HepG2 (cell line): Measurements from ENCODE around the gene HERC5. TPM values are rescaled to one million over a fixed set of nuclear protein-coding genes. Genes with fewer than 3 reads are reported as not detected.
A peak's percentile ranks its signal among the peaks of the same experiment; 100 is the strongest.

Source experiments
- ADNP ChIP-seq: sonication (generic); formaldehyde crosslinking; IDR thresholded peaks from 2 replicates; pipeline ENCODE4 v1.4.0; 2020; ENCODE audit warnings: missing genetic modification reagents
- GTF3A ChIP-seq: sonication (generic); formaldehyde crosslinking; conservative IDR thresholded peaks from 2 replicates; pipeline ENCODE4 v1.4.0; 2020; ENCODE audit warnings: mild to moderate bottlenecking, missing genetic modification reagents
- HMG20A ChIP-seq: IDR thresholded peaks from 2 replicates; pipeline ENCODE4 v1.6.1; 2016; ENCODE audit warnings: borderline replicate concordance
- MTF1 ChIP-seq: sonication (generic); formaldehyde crosslinking; IDR thresholded peaks from 2 replicates; pipeline ENCODE4 v1.5.0; 2020; ENCODE audit warnings: missing genetic modification reagents
- NAIF1 ChIP-seq: sonication (generic); formaldehyde crosslinking; IDR thresholded peaks from 2 replicates; pipeline ENCODE4 v1.5.0; 2020; ENCODE audit warnings: mild to moderate bottlenecking, missing genetic modification reagents, borderline replicate concordance
- REST ChIP-seq, 2 experiments: IDR thresholded peaks; 2 replicates each; pipeline ENCODE4 v1.6.1; 2011 to 2012; ENCODE audit warnings: low read length in 2 of 2, borderline replicate concordance in 1 of 2, low read depth in 1 of 2, mild to moderate bottlenecking in 1 of 2, moderate library complexity in 1 of 2
- RNF2 ChIP-seq: fragments of 450-650 bp; conservative IDR thresholded peaks from 2 replicates; pipeline ENCODE4 v1.6.1; 2016; ENCODE audit warnings: low read depth
- SMAD9 ChIP-seq: sonication (generic); formaldehyde crosslinking; IDR thresholded peaks from 2 replicates; pipeline ENCODE4 v1.5.1; 2020; ENCODE audit warnings: mild to moderate bottlenecking, missing genetic modification reagents
- SNAI1 ChIP-seq: sonication (generic); formaldehyde crosslinking; IDR thresholded peaks from 2 replicates; pipeline ENCODE4 v1.5.0; 2020; ENCODE audit warnings: mild to moderate bottlenecking, missing genetic modification reagents, borderline replicate concordance
- TBP ChIP-seq: sonication (generic); formaldehyde crosslinking; IDR thresholded peaks from 2 replicates; pipeline ENCODE4 v1.5.0; 2020; ENCODE audit warnings: missing genetic modification reagents
- ZFYVE20 ChIP-seq: sonication (generic); formaldehyde crosslinking; IDR thresholded peaks from 2 replicates; pipeline ENCODE4 v1.8.0; 2023; ENCODE audit warnings: low read depth, mild to moderate bottlenecking, moderate library complexity, missing genetic modification reagents, borderline replicate concordance
- ZNF143 ChIP-seq: sonication (generic); formaldehyde crosslinking; IDR thresholded peaks from 2 replicates; pipeline ENCODE4 v1.4.0; 2020; ENCODE audit warnings: missing genetic modification reagents
- ZNF282 ChIP-seq: fragments of 450-650 bp; IDR thresholded peaks from 2 replicates; pipeline ENCODE4 v1.6.1; 2018; ENCODE audit not compliant: partially characterized antibody
- ZNF331 ChIP-seq: sonication (generic); formaldehyde crosslinking; IDR thresholded peaks from 2 replicates; pipeline ENCODE4 v1.4.0; 2020; ENCODE audit warnings: missing genetic modification reagents
- ZNF549 ChIP-seq: sonication (generic); formaldehyde crosslinking; IDR thresholded peaks from 2 replicates; pipeline ENCODE4 v1.5.0; 2020; ENCODE audit warnings: missing genetic modification reagents
- ZNF709 ChIP-seq: sonication (generic); formaldehyde crosslinking; IDR thresholded peaks from 2 replicates; pipeline ENCODE4 v1.5.0; 2020; ENCODE audit warnings: mild to moderate bottlenecking, missing genetic modification reagents
- ZNF720 ChIP-seq: sonication (generic); formaldehyde crosslinking; IDR thresholded peaks from 2 replicates; pipeline ENCODE4 v1.4.0; 2020; ENCODE audit warnings: missing genetic modification reagents
- polyA plus RNA-seq, 8 experiments: library from polyadenylated mRNA; depleted of rRNA in 3 of 8; stranded (reverse) in 7 of 8; unstranded in 1 of 8; fragments of >200 nt; fragmentation: Illumina TruSeq in 4 of 8; extraction: Trizol in 4 of 8; gene quantifications; 2 replicates each; pipeline versions ENCODE4 v1.2.1 to v1.2.3, GENCODE V29; 2011 to 2016; ENCODE audit warnings: low read depth in 4 of 8, missing spikeins in 1 of 8, mixed read lengths in 1 of 8; ENCODE audit not compliant: insufficient read depth in 1 of 8
- total RNA-seq, 5 experiments: library from RNA; depleted of rRNA; stranded (reverse); fragments of >200 nt; fragmentation: Illumina TruSeq; extraction: Trizol; gene quantifications; 2 replicates each; pipeline ENCODE4 v1.2.3, GENCODE V29; 2016; ENCODE audit warnings: low read depth in 1 of 5
- TF ChIP-seq, protein P1 (sequence below), 2 experiments: sonication (generic) in 1 of 2; formaldehyde crosslinking in 1 of 2; IDR thresholded peaks; 2 replicates each; pipeline versions ENCODE4 v1.6.1 to v1.9.0; 2014 to 2022; ENCODE audit warnings: antibody characterized with exemption in 1 of 2, borderline replicate concordance in 1 of 2, inconsistent platforms in 1 of 2, low read depth in 1 of 2, missing genetic modification reagents in 1 of 2
- TF ChIP-seq, protein P2 (sequence below): sonication (generic); formaldehyde crosslinking; IDR thresholded peaks from 2 replicates; pipeline ENCODE4 v1.4.0; 2020; ENCODE audit warnings: missing genetic modification reagents, low read depth, mild to moderate bottlenecking, borderline replicate concordance

The HERC5 gene
- total and polyA plus RNA-seq, 2 of the 13 experiments (the other 11 are each of a cell fraction or from before 2014, with no cell fraction given) = 0.13 to 0.33 TPM

DNA sequence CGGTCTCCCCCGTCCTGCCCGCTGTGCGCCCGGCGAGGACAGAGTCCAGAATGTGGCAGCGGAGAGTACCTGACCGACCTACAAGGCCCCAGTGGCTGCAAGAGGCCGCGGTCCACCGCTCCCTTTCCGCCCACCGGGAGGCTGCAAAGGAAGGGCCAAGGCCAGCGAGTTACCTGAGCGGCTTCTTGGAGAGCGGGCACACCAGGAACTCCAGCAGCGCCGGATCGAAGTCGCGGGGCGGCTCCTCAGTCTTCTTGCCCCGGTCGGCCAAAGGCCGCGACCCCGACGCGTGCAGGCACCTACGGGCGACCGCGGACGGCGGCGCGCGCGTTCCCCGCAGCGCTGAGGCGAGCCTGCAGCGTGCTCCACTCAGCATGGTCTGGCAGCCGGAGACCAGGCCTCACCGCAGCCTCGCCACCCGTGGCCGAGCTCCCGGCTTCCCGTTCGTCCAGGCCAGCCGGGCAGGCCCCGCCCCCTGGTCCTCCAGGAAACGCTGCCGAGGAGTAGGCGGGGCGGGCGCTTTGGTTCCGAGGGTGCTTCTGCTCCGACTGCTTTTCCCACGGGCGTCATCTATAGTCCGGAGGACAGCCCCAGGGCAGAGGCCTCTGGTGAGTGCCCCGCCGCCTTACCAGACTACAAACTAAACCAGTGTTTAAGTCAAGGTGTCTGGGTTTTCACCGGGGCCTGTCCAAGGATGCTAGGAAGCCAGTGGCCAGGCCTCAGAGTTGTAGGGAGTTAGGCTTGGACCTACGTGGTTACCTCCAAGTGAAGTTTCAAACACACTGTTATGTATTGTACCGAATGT is 66.6 kb downstream of the HERC5 start, which contains the start of gene PYURF (continued):
- TF ChIP-seq, protein P1, sequence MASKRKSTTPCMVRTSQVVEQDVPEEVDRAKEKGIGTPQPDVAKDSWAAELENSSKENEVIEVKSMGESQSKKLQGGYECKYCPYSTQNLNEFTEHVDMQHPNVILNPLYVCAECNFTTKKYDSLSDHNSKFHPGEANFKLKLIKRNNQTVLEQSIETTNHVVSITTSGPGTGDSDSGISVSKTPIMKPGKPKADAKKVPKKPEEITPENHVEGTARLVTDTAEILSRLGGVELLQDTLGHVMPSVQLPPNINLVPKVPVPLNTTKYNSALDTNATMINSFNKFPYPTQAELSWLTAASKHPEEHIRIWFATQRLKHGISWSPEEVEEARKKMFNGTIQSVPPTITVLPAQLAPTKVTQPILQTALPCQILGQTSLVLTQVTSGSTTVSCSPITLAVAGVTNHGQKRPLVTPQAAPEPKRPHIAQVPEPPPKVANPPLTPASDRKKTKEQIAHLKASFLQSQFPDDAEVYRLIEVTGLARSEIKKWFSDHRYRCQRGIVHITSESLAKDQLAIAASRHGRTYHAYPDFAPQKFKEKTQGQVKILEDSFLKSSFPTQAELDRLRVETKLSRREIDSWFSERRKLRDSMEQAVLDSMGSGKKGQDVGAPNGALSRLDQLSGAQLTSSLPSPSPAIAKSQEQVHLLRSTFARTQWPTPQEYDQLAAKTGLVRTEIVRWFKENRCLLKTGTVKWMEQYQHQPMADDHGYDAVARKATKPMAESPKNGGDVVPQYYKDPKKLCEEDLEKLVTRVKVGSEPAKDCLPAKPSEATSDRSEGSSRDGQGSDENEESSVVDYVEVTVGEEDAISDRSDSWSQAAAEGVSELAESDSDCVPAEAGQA (IDR thresholded peaks at IDR 0.05; ENCODE audit: low read depth) = 0 out of 2 replicates have a peak, but pooled peaks have one; percentile 49
- TF ChIP-seq, protein P1 (CRISPR knock-in tag; IDR thresholded peaks at IDR 0.05; ENCODE audit: borderline replicate concordance) = peak; percentile 71
- TF ChIP-seq HMG20A (CRISPR knock-in tag) = peak; percentile 48; the same call in 1 of the 2 replicates
- TF ChIP-seq GTF3A (CRISPR knock-in tag) = peak; percentile 96; the same call in 1 of the 2 replicates
- TF ChIP-seq ZNF709 (CRISPR knock-in tag) = peak; percentile 88
- no peak for TF ChIP-seq SNAI1 (CRISPR knock-in tag)
- TF ChIP-seq ZNF720 (CRISPR knock-in tag) = no peak
- no peak for TF ChIP-seq ZNF282
- no peak for TF ChIP-seq ZNF549 (CRISPR knock-in tag)
- TF ChIP-seq RNF2 = peak; percentile 90
- peak; percentile 24; the same call in 1 of the 2 replicates for TF ChIP-seq MTF1 (CRISPR knock-in tag)
- TF ChIP-seq NAIF1 (CRISPR knock-in tag) = peak; percentile 86; the same call in 1 of the 2 replicates
- no peak for TF ChIP-seq SMAD9 (CRISPR knock-in tag)
- TF ChIP-seq TBP (CRISPR knock-in tag) = no peak
- TF ChIP-seq ZFYVE20 (CRISPR knock-in tag) = peak; percentile 68; the same call in 1 of the 2 replicates
- TF ChIP-seq, protein P2, sequence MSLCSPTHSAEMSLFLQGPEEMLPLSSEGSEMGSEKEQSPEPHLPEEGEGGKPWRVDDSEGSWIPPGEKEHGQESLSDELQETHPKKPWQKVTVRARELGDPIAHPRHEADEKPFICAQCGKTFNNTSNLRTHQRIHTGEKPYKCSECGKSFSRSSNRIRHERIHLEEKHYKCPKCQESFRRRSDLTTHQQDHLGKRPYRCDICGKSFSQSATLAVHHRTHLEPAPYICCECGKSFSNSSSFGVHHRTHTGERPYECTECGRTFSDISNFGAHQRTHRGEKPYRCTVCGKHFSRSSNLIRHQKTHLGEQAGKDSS (CRISPR knock-in tag) = 0 out of 2 replicates have a peak, but pooled peaks have one; percentile 83
- TF ChIP-seq ZNF331 (CRISPR knock-in tag) = peak; percentile 69
- TF ChIP-seq REST (IDR thresholded peaks at IDR 0.05; ENCODE audit: borderline replicate concordance in 1 of 2, low read depth in 1 of 2, low read length in 2 of 2) = peak in 1 of 2 experiments; percentile 66; a peak in 1 of 4 replicates
- TF ChIP-seq ZNF143 (CRISPR knock-in tag) = peak; percentile 86
- no peak for TF ChIP-seq ADNP (CRISPR knock-in tag)
